ENCODE results near the gene SPEM1.

Gene SPEM1

DNA sequence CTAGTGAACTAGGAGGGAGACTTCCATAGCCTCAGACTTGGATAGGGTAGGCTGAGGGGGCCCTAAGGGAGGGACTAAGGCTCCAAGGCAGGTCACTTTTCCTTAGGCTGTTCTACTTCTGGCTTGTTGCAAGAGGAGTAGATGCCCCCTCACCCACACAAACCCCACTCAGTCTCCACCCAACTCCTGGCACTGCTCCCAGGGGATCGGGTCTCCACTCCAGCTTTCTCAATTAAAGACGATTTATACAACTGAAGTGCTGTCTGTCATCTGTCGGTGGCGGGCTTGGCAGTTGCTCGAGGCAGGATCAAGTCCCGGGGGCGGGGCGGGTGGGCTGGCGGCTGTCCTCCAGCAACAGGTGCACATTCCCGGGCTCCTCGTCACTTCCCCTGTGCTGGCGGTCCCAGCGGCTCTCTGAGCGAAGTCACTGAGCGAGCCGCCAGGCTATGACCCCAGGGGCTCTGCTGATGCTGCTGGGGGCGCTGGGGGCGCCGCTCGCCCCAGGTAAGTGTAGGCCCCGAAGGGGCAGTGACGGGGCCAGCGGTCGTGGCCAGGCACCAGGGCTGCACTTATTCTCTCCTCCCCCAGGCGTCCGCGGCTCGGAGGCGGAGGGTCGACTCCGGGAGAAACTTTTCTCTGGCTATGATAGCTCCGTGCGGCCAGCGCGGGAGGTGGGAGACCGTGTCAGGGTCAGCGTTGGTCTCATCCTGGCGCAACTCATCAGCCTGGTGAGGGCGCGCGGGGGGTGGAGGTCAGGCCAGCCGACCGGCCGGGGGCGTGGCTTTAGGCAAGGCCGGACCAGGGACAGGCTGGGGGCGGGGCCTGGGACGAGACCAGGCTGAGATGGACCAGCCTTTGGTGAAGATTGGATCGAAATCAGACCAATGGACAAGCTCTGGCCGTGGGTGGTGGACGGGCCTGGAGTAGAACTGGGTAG lies 24.8 kb downstream of the SPEM1 start, which contains the start of gene CHRNB1:
CHRNB1 (plus strand) TSS at position 380 of the 937 bp plus-strand sequence; CDS start at position 447, 67 bp downstream.
- H4K20me1 ChIP-seq (ENCODE audit: low read depth, low read length) = no peaks in the 10 kb centered on the region
- H3K27me3 ChIP-seq (ENCODE audit: low read length) = no peaks in the 10 kb centered on the region
- H3K27ac ChIP-seq (ENCODE audit: low read depth, low read length) = no peak within 1 kb of the TSS
- no peaks in the 10 kb centered on the region for H3K36me3 ChIP-seq (ENCODE audit: low read length)
- H3K4me2 ChIP-seq (ENCODE audit: low read depth, low read length, poor library complexity, severe bottlenecking) = peak within 1 kb of the TSS; percentile 38
- H3K9me3 ChIP-seq (ENCODE audit: insufficient read depth, low read length) = no peaks in the 10 kb centered on the region
- no peaks in the 10 kb centered on the region for H3K79me2 ChIP-seq (ENCODE audit: insufficient read depth, low read length)
- H2AFZ ChIP-seq (ENCODE audit: low read depth, low read length, severe bottlenecking) = no peak within 1 kb of the TSS
- H3K9ac ChIP-seq (ENCODE audit: low read length) = peak within 1 kb of the TSS; percentile 16; the same call in 1 of the 2 replicates
- peak within 1 kb of the TSS; percentile 22 for H3K4me3 ChIP-seq (ENCODE audit: insufficient read depth, low read length, poor library complexity, severe bottlenecking)
- no peaks in the 10 kb centered on the region for H3F3A ChIP-seq (ENCODE audit: insufficient read depth)
- TF ChIP-seq, protein P1, sequence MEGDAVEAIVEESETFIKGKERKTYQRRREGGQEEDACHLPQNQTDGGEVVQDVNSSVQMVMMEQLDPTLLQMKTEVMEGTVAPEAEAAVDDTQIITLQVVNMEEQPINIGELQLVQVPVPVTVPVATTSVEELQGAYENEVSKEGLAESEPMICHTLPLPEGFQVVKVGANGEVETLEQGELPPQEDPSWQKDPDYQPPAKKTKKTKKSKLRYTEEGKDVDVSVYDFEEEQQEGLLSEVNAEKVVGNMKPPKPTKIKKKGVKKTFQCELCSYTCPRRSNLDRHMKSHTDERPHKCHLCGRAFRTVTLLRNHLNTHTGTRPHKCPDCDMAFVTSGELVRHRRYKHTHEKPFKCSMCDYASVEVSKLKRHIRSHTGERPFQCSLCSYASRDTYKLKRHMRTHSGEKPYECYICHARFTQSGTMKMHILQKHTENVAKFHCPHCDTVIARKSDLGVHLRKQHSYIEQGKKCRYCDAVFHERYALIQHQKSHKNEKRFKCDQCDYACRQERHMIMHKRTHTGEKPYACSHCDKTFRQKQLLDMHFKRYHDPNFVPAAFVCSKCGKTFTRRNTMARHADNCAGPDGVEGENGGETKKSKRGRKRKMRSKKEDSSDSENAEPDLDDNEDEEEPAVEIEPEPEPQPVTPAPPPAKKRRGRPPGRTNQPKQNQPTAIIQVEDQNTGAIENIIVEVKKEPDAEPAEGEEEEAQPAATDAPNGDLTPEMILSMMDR (IDR thresholded peaks at IDR 0.05; ENCODE audit: insufficient read depth, low read length, poor library complexity, severe bottlenecking) = no peak
- TF ChIP-seq EZH2phosphoT487 (conservative IDR thresholded peaks at IDR 0.05; ENCODE audit: low read length) = no peak
- H3K9me2 ChIP-seq (replicated peaks; ENCODE audit: insufficient read depth, low read length) = no peaks in the 10 kb centered on the region

- Histone ChIP-seq H3K36me3 (ENCODE audit: low read length) (no peaks in the 10 kb centered on the region), H3K79me2 (ENCODE audit: insufficient read depth, low read length) (no peaks in the 10 kb centered on the region), H3K4me3 (ENCODE audit: insufficient read depth, low read length, poor library complexity, severe bottlenecking) (peak overlapping the region; percentile 22), H3K9me3 (ENCODE audit: insufficient read depth, low read length) (no peaks in the 10 kb centered on the region), H4K20me1 (ENCODE audit: low read depth, low read length) (no peaks in the 10 kb centered on the region), H3F3A (ENCODE audit: insufficient read depth) (no peaks in the 10 kb centered on the region), H3K27ac (ENCODE audit: low read depth, low read length) (no peak overlapping the region), H3K4me2 (ENCODE audit: low read depth, low read length, poor library complexity, severe bottlenecking) (peak overlapping the region; percentile 38), H3K9ac (ENCODE audit: low read length) (peak overlapping the region; percentile 16; the same call in 1 of the 2 replicates), H3K27me3 (ENCODE audit: low read length) (no peaks in the 10 kb centered on the region), H2AFZ (ENCODE audit: low read depth, low read length, severe bottlenecking) (no peak overlapping the region), H3K9me2 (replicated peaks; ENCODE audit: insufficient read depth, low read length) (no peaks in the 10 kb centered on the region)
- TF ChIP-seq, protein P1 (IDR thresholded peaks at IDR 0.05; ENCODE audit: insufficient read depth, low read length, poor library complexity, severe bottlenecking) = no peak
- no peak for TF ChIP-seq EZH2phosphoT487 (conservative IDR thresholded peaks at IDR 0.05; ENCODE audit: low read length)
These were observed 25.5 kb downstream of the SPEM1 start for GRCh38 chr17:7445619-7445968.

- H3K79me2 ChIP-seq (ENCODE audit: insufficient read depth, low read length) = no peaks in the 10 kb centered on the region
- no peak overlapping the region for H3K27ac ChIP-seq (ENCODE audit: low read depth, low read length)
- no peak overlapping the region for H2AFZ ChIP-seq (ENCODE audit: low read depth, low read length, severe bottlenecking)
- H3K36me3 ChIP-seq (ENCODE audit: low read length) = no peaks in the 10 kb centered on the region
- H3K27me3 ChIP-seq (ENCODE audit: low read length) = no peaks in the 10 kb centered on the region
- no peak overlapping the region for H3K4me3 ChIP-seq (ENCODE audit: insufficient read depth, low read length, poor library complexity, severe bottlenecking)
- no peaks in the 10 kb centered on the region for H3K9me2 ChIP-seq (replicated peaks; ENCODE audit: insufficient read depth, low read length)
- no peak overlapping the region for H3K4me2 ChIP-seq (ENCODE audit: low read depth, low read length, poor library complexity, severe bottlenecking)
- no peaks in the 10 kb centered on the region for H3F3A ChIP-seq (ENCODE audit: insufficient read depth)
- H3K9ac ChIP-seq (ENCODE audit: low read length) = no peak overlapping the region
- H4K20me1 ChIP-seq (ENCODE audit: low read depth, low read length) = no peaks in the 10 kb centered on the region
- TF ChIP-seq, protein P1 (IDR thresholded peaks at IDR 0.05; ENCODE audit: insufficient read depth, low read length, poor library complexity, severe bottlenecking) = no peak
- TF ChIP-seq EZH2phosphoT487 (conservative IDR thresholded peaks at IDR 0.05; ENCODE audit: low read length) = no peak
- no peaks in the 10 kb centered on the region for H3K9me3 ChIP-seq (ENCODE audit: insufficient read depth, low read length)
These were observed 28.3 kb downstream of the SPEM1 start for GRCh38 chr17:7448461-7448860.
